ENCODE measurements around the gene DUSP22. TPM values are rescaled to one million over a fixed set of nuclear protein-coding genes. Genes with fewer than 3 reads are reported as not detected.

DUSP22 gene
- polyA plus RNA-seq, 1 of the 3 experiments (the other 2 are of a cell fraction), result 6.8 TPM

DNA sequence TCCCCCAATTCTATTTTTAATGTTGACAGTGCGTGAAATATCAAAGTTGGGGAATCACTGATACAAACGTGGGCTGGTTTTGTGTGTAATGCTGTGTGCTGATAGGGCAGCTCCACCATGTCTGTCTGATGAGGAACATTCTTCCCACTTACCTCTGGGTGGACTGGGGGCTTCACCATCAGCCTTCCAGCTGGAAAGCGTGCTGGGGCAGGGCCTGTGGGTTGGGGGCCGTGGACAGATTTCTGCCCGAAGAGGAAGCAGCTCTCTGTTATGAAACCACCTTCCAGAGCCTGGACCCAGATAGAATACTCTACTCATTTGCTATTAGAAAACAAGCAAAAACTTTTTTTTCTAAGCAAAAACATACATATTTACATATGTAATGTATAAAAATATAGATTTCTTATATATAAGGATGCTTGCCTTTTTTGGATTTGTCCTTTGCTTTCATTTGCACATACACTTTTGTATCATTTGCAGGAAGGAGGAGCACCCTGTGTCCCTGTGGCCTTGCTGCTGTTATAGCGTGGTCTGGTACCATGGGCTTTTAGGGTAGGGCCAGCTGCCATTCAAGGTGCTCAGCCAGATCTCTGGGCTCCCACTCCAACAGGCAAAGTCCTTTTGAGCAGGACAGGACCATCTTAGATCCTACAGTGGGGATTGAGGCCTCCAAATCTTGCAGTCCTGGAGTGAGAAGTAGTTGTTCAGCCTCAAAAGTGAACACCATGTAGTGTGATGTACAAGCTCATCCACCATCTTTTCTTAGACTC, 48.1 kb downstream of the DUSP22 start (continued):
- TF ChIP-seq, protein P1, sequence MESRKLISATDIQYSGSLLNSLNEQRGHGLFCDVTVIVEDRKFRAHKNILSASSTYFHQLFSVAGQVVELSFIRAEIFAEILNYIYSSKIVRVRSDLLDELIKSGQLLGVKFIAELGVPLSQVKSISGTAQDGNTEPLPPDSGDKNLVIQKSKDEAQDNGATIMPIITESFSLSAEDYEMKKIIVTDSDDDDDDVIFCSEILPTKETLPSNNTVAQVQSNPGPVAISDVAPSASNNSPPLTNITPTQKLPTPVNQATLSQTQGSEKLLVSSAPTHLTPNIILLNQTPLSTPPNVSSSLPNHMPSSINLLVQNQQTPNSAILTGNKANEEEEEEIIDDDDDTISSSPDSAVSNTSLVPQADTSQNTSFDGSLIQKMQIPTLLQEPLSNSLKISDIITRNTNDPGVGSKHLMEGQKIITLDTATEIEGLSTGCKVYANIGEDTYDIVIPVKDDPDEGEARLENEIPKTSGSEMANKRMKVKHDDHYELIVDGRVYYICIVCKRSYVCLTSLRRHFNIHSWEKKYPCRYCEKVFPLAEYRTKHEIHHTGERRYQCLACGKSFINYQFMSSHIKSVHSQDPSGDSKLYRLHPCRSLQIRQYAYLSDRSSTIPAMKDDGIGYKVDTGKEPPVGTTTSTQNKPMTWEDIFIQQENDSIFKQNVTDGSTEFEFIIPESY (IDR thresholded peaks at IDR 0.05; ENCODE audit: borderline replicate concordance, low read depth), result no peak
- TF ChIP-seq NRF1 (IDR thresholded peaks at IDR 0.05; ENCODE audit: low read depth, low read length), result no peak
- TF ChIP-seq, protein P2, sequence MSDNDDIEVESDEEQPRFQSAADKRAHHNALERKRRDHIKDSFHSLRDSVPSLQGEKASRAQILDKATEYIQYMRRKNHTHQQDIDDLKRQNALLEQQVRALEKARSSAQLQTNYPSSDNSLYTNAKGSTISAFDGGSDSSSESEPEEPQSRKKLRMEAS (IDR thresholded peaks at IDR 0.05; ENCODE audit: low read depth), result no peak
- no peak for TF ChIP-seq NFIC (IDR thresholded peaks at IDR 0.05; ENCODE audit: borderline replicate concordance)
- TF ChIP-seq MXI1 (IDR thresholded peaks at IDR 0.05; ENCODE audit: low read depth, low read length), result no peak

DNA sequence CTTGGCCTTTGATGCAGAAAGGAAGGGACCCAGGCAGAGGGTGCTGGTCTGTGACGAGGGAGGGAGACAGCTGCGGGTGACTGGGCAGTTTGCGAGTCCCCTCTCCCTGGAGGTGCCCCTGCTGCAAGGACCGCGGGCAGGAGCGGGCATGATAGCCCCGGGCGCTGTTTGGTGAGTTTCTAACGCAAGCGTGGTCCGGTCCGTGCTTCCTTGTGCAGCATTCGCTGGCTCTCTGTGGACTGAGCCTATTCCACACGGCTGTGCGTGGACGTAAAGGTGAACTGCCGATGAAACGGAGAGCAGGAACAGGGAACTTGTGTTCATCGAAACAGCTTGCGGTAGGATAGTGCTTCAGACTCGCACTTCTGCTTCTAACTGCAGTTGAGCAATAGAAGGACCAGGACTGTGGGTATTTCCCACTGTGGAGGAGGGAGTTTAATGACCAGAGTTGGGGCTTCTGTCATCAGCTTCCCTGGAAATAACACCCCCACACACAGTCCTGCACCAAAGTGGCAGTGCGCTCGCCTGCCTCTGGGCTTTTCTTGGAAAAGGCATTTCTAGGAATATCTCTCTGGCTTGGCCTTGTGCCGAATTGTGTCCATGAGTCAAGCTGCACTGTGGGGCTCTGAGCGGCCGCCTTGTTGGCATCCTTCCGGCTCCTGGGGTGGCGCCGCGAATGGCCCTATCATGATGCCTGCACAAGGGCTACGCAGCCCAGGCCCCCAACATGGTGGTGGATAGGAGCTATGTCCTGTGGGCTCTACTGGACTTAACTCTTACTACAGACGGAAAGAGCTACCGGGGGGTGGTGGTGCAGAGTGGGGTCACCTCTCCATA, 48.9 kb downstream of the DUSP22 start:
- Histone ChIP-seq H3K36me3 (replicated peaks in 1 of 2; ENCODE audit: control insufficient read depth in 1 of 2, insufficient read depth in 2 of 2, low read length in 1 of 2) (no peaks in the 10 kb centered on the region), H3K4me1 (ENCODE audit: control insufficient read depth in 1 of 2, insufficient read depth in 2 of 2, low read depth in 1 of 2, low read length in 1 of 2) (peaks cover 0 to 17% of the 10 kb centered on the region in 2 experiments; a peak in 1 of 4 replicates), H3K9me3 (no peaks in the 10 kb centered on the region), H3K79me2 (ENCODE audit: insufficient read depth) (no peaks in the 10 kb centered on the region), H3K27ac (ENCODE audit: low read depth in 2 of 2, low read length in 1 of 2) (no peak overlapping the region), H3F3A (replicated peaks; ENCODE audit: insufficient read depth) (no peaks in the 10 kb centered on the region), H3K9me2 (no peaks in the 10 kb centered on the region), H4K20me1 (ENCODE audit: insufficient read depth) (no peaks in the 10 kb centered on the region), H2AFZ (ENCODE audit: low read depth) (no peak overlapping the region), H3K9ac (no peak overlapping the region), H3K27me3 (ENCODE audit: insufficient read depth) (peaks cover 49% of the 10 kb centered on the region; the same call in 1 of the 2 replicates), H3K4me2 (no peak overlapping the region), H3K4me3 (ENCODE audit: low read depth in 2 of 2, low read length in 1 of 2) (no peak overlapping the region)
- POLR2A ChIA-PET, result no interaction called here
- DNase-seq, result no peak
- TF ChIP-seq TEAD4 (IDR thresholded peaks at IDR 0.05; ENCODE audit: borderline replicate concordance, insufficient read depth), result no peak
- TF ChIP-seq NFIC (IDR thresholded peaks at IDR 0.05; ENCODE audit: borderline replicate concordance), result no peak; the same call in 1 of the 2 replicates
- TF ChIP-seq SMC3 (IDR thresholded peaks at IDR 0.05; ENCODE audit: low read depth, low read length), result no peak
- TF ChIP-seq EZH2phosphoT487 (IDR thresholded peaks at IDR 0.05; ENCODE audit: borderline replicate concordance, low read depth), result no peak
- TF ChIP-seq FOXJ3 (CRISPR knock-in tag; IDR thresholded peaks at IDR 0.05), result no peak
- no peak for TF ChIP-seq EP300 (IDR thresholded peaks at IDR 0.05; ENCODE audit: borderline replicate concordance in 1 of 2, low read depth in 1 of 2, low read length in 1 of 2)
- TF ChIP-seq, protein P3, sequence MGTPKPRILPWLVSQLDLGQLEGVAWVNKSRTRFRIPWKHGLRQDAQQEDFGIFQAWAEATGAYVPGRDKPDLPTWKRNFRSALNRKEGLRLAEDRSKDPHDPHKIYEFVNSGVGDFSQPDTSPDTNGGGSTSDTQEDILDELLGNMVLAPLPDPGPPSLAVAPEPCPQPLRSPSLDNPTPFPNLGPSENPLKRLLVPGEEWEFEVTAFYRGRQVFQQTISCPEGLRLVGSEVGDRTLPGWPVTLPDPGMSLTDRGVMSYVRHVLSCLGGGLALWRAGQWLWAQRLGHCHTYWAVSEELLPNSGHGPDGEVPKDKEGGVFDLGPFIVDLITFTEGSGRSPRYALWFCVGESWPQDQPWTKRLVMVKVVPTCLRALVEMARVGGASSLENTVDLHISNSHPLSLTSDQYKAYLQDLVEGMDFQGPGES (IDR thresholded peaks at IDR 0.05; ENCODE audit: low read depth, low read length), result no peak
- no peak for TF ChIP-seq NRF1 (IDR thresholded peaks at IDR 0.05; ENCODE audit: low read depth, low read length)
- TF ChIP-seq RCOR1 (IDR thresholded peaks at IDR 0.05; ENCODE audit: low read length), result no peak
- no peak for TF ChIP-seq MEF2A (IDR thresholded peaks at IDR 0.05; ENCODE audit: borderline replicate concordance, low read depth)
- TF ChIP-seq RXRA (IDR thresholded peaks at IDR 0.05; ENCODE audit: borderline replicate concordance, low read depth), result no peak
- no peak for TF ChIP-seq CHD2 (IDR thresholded peaks at IDR 0.05; ENCODE audit: low read length, partially characterized antibody)
- TF ChIP-seq TCF12 (IDR thresholded peaks at IDR 0.05), result no peak
- TF ChIP-seq POLR2AphosphoS5 (IDR thresholded peaks at IDR 0.05; ENCODE audit: low read depth, low read length), result no peak
- TF ChIP-seq, protein P4, sequence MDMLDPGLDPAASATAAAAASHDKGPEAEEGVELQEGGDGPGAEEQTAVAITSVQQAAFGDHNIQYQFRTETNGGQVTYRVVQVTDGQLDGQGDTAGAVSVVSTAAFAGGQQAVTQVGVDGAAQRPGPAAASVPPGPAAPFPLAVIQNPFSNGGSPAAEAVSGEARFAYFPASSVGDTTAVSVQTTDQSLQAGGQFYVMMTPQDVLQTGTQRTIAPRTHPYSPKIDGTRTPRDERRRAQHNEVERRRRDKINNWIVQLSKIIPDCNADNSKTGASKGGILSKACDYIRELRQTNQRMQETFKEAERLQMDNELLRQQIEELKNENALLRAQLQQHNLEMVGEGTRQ (IDR thresholded peaks at IDR 0.05; ENCODE audit: borderline replicate concordance, low read depth, low read length), result no peak
- TF ChIP-seq SIN3A (IDR thresholded peaks at IDR 0.05; ENCODE audit: borderline replicate concordance, low read depth, low read length), result no peak
- CTCF ChIA-PET, result no interaction called here
- WGBS (ENCODE audit: low lambda C conversion rate), result 61% methylated on average over 33 of the region's 33 CpGs
